Chondrocyte (in vitro differentiated cells): ENCODE results near the gene EIF4G3. TPM values are rescaled to one million over a fixed set of nuclear protein-coding genes. Genes with fewer than 3 reads are reported as not detected.
A peak's percentile ranks its signal among the peaks of the same experiment; 100 is the strongest.

ENCODE experiments used
- DNase-seq: peaks from one replicate; pipeline ENCODE4 v3.0.0; 2021; ENCODE audit warnings: mixed read lengths, low spot score
- H3K27ac Mint-ChIP-seq: one replicate; pipeline ENCODE4 v1.8.0; 2021; ENCODE audit warnings: mild to moderate bottlenecking, moderate library complexity, mixed read lengths; ENCODE audit not compliant: unreplicated experiment
- H3K27me3 Mint-ChIP-seq: 2 replicates; pipeline ENCODE4 v1.8.0; 2021; ENCODE audit warnings: low read depth, mixed read lengths
- H3K36me3 Mint-ChIP-seq: 2 replicates; pipeline ENCODE4 v1.8.0; 2021; ENCODE audit warnings: low read depth, mixed read lengths
- H3K4me1 Mint-ChIP-seq: 2 replicates; pipeline ENCODE4 v1.8.0; 2021; ENCODE audit warnings: low read depth, mild to moderate bottlenecking, mixed read lengths
- H3K4me3 Mint-ChIP-seq: one replicate; pipeline ENCODE4 v1.8.0; 2021; ENCODE audit warnings: mild to moderate bottlenecking, moderate library complexity, mixed read lengths; ENCODE audit not compliant: unreplicated experiment
- H3K9me3 Mint-ChIP-seq: 2 replicates; pipeline ENCODE4 v1.8.0; 2021; ENCODE audit warnings: low read depth, mixed read lengths
- CTCF ChIP-seq: fragments of 200-600 bp; sonication (generic); IDR thresholded peaks from 2 replicates; pipeline ENCODE4 v1.5.0; 2021; ENCODE audit warnings: antibody characterized with exemption, mild to moderate bottlenecking, moderate library complexity
- total RNA-seq: library from RNA; stranded (reverse); gene quantifications from 3 replicates; pipeline ENCODE4 v1.2.1, GENCODE V29; 2021

Gene EIF4G3
- total RNA-seq, 1 donor from 2014 or later, result 56.6 TPM

- H3K4me1 Mint-ChIP-seq, result peaks cover 32% of the 10 kb centered on the region
Observed at GRCh38 chr1:21090463-21090862, 86.2 kb downstream of the EIF4G3 start.

GRCh38 chr1:21089731-21090130 lies 87.0 kb downstream of the EIF4G3 start:
- H3K27ac Mint-ChIP-seq, result peak overlapping the region; percentile 68
- peaks cover 32% of the 10 kb centered on the region for H3K4me1 Mint-ChIP-seq
- H3K36me3 Mint-ChIP-seq, result peaks cover 8% of the 10 kb centered on the region
- no peaks in the 10 kb centered on the region for H3K9me3 Mint-ChIP-seq
- DNase-seq, result no peak
- no peak for TF ChIP-seq CTCF
- no peaks in the 10 kb centered on the region for H3K27me3 Mint-ChIP-seq
- H3K4me3 Mint-ChIP-seq, result no peak overlapping the region

More at GRCh38 chr1:21090463-21090862, 86.2 kb downstream of the EIF4G3 start:
- H3K4me3 Mint-ChIP-seq, result no peak overlapping the region
- no peaks in the 10 kb centered on the region for H3K27me3 Mint-ChIP-seq
- TF ChIP-seq CTCF, result no peak
- no peaks in the 10 kb centered on the region for H3K9me3 Mint-ChIP-seq
- H3K36me3 Mint-ChIP-seq, result peaks cover 8% of the 10 kb centered on the region
- no peak for DNase-seq
- peak overlapping the region; percentile 94 for H3K27ac Mint-ChIP-seq

DNA sequence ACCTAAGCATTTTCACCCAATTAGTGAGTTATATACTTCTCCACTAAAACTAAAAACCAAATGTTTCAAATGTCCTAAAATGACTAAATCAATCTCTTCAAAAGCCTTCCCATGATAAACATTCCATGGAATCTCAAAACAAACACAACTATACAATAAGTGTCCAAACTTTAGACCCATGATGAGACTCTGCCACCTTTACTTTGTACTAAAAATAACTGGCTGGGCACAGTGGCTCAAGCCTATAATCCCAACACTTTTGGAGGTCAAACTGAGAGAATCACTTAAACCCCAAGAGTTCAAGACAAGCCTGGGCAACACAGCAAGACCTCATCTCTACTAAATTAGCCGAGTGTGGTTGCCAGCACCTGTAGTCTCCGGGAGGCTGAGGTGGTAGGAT lies 87.4 kb downstream of the EIF4G3 start:
- no peak for TF ChIP-seq CTCF
- no peaks in the 10 kb centered on the region for H3K27me3 Mint-ChIP-seq
- no peak overlapping the region for H3K4me3 Mint-ChIP-seq
- H3K27ac Mint-ChIP-seq, result peak overlapping the region; percentile 68
- H3K4me1 Mint-ChIP-seq, result peaks cover 36% of the 10 kb centered on the region
- peaks cover 8% of the 10 kb centered on the region for H3K36me3 Mint-ChIP-seq
- no peaks in the 10 kb centered on the region for H3K9me3 Mint-ChIP-seq
- no peak for DNase-seq

GRCh38 chr1:21084111-21084810 lies 92.4 kb downstream of the EIF4G3 start:
- Mint-ChIP-seq H3K9me3 (no peaks in the 10 kb centered on the region), H3K27ac (peak overlapping the region; percentile 45), H3K27me3 (no peaks in the 10 kb centered on the region), H3K4me3 (no peak overlapping the region), H3K36me3 (peaks cover 8% of the 10 kb centered on the region), H3K4me1 (peaks cover 26% of the 10 kb centered on the region)
- TF ChIP-seq CTCF, result no peak
- no peak for DNase-seq

GRCh38 chr1:21082073-21082472 lies 94.6 kb downstream of the EIF4G3 start:
- Mint-ChIP-seq H3K27me3 (no peaks in the 10 kb centered on the region), H3K4me3 (no peak overlapping the region), H3K4me1 (peaks cover 26% of the 10 kb centered on the region), H3K9me3 (no peaks in the 10 kb centered on the region), H3K27ac (no peak overlapping the region), H3K36me3 (peaks cover 8% of the 10 kb centered on the region)
- no peak for TF ChIP-seq CTCF
- no peak for DNase-seq
